ENCODE results near the gene FNBP1L.

FNBP1L gene

DNA sequence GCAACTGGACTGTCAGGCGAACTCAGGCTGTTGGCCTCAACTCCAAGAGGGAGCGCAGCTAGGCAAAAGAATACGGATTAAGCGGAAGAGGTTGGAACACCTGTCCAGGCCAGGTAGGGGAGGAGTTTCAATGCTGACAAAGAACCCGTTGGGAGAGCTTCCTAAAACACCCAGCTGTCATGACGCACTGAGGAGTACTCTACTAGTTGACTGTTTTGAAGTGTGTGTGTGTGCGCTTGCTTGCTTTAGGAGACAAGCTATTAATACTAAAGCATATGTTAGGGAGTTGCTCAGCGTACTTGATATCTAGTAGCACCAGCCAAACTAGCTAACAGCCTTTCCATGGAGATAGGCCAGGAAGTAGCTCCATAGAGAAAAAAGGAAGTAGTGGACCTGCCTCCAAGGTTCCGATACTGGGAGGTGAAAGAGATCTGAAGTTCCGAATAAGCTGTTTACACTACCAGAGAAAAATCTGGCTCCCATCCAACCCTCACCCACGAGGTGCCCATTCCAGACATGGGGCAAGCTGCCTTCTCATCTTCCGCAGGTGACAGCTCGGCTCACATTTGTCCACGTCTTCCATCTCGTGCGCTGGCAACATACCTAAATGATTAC lies 974 bp upstream of the FNBP1L start:
- Mint-ChIP-seq H3K9me3 (no peaks in the 10 kb centered on the region), H3K4me1 (peaks cover 38% of the 10 kb centered on the region), H3K36me3 (ENCODE audit: low read depth) (no peaks in the 10 kb centered on the region), H3K27me3 (ENCODE audit: low read depth, poor library complexity) (no peaks in the 10 kb centered on the region), H3K4me3 (peak overlapping the region; percentile 92), H3K27ac (peak overlapping the region; percentile 26)
- TF ChIP-seq, protein P1, sequence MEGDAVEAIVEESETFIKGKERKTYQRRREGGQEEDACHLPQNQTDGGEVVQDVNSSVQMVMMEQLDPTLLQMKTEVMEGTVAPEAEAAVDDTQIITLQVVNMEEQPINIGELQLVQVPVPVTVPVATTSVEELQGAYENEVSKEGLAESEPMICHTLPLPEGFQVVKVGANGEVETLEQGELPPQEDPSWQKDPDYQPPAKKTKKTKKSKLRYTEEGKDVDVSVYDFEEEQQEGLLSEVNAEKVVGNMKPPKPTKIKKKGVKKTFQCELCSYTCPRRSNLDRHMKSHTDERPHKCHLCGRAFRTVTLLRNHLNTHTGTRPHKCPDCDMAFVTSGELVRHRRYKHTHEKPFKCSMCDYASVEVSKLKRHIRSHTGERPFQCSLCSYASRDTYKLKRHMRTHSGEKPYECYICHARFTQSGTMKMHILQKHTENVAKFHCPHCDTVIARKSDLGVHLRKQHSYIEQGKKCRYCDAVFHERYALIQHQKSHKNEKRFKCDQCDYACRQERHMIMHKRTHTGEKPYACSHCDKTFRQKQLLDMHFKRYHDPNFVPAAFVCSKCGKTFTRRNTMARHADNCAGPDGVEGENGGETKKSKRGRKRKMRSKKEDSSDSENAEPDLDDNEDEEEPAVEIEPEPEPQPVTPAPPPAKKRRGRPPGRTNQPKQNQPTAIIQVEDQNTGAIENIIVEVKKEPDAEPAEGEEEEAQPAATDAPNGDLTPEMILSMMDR (IDR thresholded peaks at IDR 0.05): no peak
- no peak for DNase-seq

DNA sequence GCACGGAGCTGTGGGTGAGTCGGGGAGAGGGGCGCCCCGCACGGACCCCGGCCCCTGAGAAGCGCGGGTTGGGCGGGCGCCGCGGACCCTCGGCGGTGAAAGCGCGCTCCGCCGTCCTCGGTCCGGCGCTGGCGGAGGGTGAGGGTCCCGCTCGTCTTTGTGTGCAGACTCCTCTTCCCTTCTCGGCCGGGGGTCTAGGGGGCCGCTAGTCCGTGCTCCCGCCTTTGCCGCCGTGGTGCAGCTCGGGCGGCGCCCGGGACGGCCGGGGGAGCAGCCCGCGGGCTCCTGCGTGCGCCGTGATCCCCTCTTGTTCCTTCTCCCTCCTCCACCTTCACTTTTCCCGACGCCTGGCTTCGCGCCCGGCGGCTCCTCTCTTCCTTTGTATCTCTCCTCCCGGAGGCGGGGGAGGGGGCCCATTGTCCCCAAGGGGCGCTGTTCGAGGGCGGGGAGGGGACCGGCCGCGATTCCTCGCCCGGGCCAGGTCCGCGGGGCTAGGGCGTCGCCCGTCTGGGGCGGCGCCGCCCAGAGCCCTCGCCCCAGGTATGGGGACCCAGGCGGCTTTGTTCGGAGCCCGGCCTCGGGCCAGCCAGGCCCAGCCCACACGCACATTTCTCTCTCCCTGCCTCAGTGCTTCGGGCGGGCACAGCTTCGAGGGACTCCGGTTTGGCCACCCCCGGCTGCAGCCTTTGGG lies 519 bp downstream of the FNBP1L start:
- H3K27me3 Mint-ChIP-seq (ENCODE audit: low read depth, poor library complexity): no peaks in the 10 kb centered on the region
- H3K36me3 Mint-ChIP-seq (ENCODE audit: low read depth): no peaks in the 10 kb centered on the region
- peak; percentile 73 for DNase-seq
- peaks cover 46% of the 10 kb centered on the region for H3K4me1 Mint-ChIP-seq
- peak overlapping the region; percentile 100 for H3K4me3 Mint-ChIP-seq
- TF ChIP-seq, protein P1 (IDR thresholded peaks at IDR 0.05): no peak
- peak overlapping the region; percentile 98 for H3K27ac Mint-ChIP-seq
- H3K9me3 Mint-ChIP-seq: no peaks in the 10 kb centered on the region

DNA sequence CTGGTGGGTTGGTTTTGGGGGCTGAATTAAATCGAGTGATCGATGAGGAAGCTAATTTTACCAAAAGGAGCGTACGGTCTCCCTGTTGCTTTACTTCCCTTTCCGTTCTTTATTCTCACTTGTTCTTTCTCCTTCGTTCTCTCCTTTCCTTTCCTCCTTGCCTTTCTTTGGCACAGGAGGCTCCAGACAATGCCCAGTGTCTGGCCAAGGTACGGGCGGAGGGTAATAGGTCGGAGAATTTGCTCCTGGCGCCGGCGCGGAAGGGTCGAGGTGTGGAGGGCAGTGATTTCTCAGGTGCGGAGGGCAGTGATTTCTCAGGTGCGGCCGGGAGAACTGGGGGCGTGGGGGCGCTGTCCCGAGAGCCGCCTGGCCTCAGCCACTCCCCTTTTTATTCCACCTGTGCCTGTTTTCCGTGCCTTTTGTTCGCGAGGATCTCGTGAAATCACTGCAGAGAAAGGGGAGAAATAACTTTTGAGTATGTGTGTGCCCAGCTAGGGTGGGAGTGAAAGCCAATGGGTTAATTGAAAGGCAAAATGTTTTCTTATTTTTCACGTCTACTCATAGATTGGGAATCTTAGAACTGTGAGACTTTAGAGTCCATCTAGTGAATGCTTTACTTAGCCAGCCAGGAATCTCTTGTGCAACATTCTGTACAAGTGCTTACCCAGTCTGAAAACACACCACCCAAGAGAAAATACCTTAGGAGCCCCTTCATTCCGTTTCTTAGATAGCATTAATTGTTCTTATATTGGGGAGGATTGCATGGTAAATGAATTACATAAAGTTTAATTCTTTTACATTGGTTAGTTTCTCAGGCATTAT lies 1.3 kb downstream of the FNBP1L start:
- H3K36me3 Mint-ChIP-seq (ENCODE audit: low read depth): peaks cover 6% of the 10 kb centered on the region
- H3K27ac Mint-ChIP-seq: peak overlapping the region; percentile 98
- H3K27me3 Mint-ChIP-seq (ENCODE audit: low read depth, poor library complexity): no peaks in the 10 kb centered on the region
- peak; percentile 37 for DNase-seq
- H3K4me1 Mint-ChIP-seq: peaks cover 46% of the 10 kb centered on the region
- H3K4me3 Mint-ChIP-seq: peak overlapping the region; percentile 100
- TF ChIP-seq, protein P1 (IDR thresholded peaks at IDR 0.05): no peak
- H3K9me3 Mint-ChIP-seq: peaks cover 3% of the 10 kb centered on the region

DNA sequence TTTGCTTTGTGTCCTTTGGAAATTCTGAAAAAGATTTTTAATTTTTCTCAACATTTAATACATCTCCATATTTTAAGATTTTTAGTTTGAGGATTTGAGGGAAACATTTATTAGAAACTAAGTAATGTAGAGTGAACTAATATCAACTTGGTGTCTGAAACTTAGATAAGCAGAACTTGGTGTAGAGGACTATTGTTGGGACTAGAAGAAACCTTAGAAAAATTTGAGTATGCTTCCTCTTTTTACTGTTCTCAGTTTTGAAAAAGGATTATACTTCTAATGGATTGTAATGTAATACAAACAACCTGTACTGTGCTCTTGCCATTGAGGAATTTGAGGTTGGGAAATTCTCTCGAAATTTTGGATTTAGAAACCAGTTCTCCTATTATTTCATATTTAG lies 2.4 kb downstream of the FNBP1L start:
- no peak overlapping the region for H3K27ac Mint-ChIP-seq

DNA sequence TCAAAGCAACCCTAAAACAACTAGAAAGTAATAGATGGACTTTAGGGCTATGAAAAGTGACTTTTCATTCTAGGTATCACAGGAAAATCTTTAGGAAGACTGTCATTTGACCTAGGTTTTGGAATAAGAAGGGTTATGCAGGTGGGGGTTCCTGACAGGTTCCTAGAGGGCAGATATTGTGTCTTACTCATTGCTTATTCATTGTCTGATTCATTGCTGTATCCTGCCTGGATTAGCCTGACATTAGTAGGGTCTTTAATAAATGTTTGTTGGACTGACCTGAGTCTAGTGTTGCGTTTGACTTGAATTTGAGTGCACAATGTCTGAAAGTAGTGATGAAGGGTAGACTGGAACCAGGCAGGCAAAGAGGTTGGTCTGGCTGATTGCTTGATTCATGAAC lies 6.0 kb downstream of the FNBP1L start:
- H3K4me3 Mint-ChIP-seq: no peak overlapping the region
- H3K4me1 Mint-ChIP-seq: peaks cover 32% of the 10 kb centered on the region
- TF ChIP-seq, protein P1 (IDR thresholded peaks at IDR 0.05): no peak
- no peak overlapping the region for H3K27ac Mint-ChIP-seq
- no peak for DNase-seq
- peaks cover 47% of the 10 kb centered on the region for H3K36me3 Mint-ChIP-seq (ENCODE audit: low read depth)
- H3K9me3 Mint-ChIP-seq: peaks cover 31% of the 10 kb centered on the region
- no peaks in the 10 kb centered on the region for H3K27me3 Mint-ChIP-seq (ENCODE audit: low read depth, poor library complexity)

More for the DNA sequence above, 2.4 kb downstream of the FNBP1L start:
- no peaks in the 10 kb centered on the region for H3K27me3 Mint-ChIP-seq (ENCODE audit: low read depth, poor library complexity)
- peak overlapping the region; percentile 100 for H3K4me3 Mint-ChIP-seq
- peaks cover 14% of the 10 kb centered on the region for H3K36me3 Mint-ChIP-seq (ENCODE audit: low read depth)
- DNase-seq: no peak
- H3K4me1 Mint-ChIP-seq: peaks cover 46% of the 10 kb centered on the region
- TF ChIP-seq, protein P1 (IDR thresholded peaks at IDR 0.05): no peak
- peaks cover 3% of the 10 kb centered on the region for H3K9me3 Mint-ChIP-seq
